ENCODE measurements around the gene DUOXA1.

The DUOXA1 gene

DNA sequence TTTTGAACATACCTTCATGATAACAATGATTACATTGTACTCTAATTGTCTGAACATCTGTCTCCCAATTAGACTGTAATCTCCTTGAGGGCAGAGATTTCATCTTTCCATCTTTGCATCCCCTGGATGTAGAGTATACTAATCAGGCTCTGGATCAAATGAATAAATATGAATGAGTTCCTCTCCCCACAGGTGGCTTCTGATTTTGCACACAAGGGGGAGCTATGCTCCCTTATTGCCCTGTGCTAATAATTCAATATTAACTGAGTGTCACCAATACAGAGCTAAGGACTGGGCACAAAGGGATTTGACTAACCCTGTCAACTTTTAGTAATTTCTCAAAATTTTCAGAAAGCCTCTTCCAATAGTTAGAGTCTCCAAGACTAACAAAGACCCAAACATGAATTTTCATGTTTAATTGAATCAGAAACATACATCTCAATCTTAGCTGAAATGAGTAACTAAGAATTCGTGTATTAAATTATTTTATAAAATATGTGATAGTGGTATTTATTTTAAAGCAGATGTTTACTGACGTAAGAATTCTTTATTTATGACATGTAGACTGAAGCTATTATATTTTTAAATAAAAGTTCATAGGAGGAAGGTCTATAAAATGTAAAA lies 3.0 kb downstream of the DUOXA1 start:
- H3K4me1 ChIP-seq (ENCODE audit: control insufficient read depth, insufficient read depth, low read length), result no peaks in the 10 kb centered on the region
- no peak overlapping the region for H3K4me3 ChIP-seq (ENCODE audit: low read depth, low read length)
- CTCF ChIA-PET, result interaction anchor here (0.5 to 2.5 kb wide), 19 partner anchors 8 to 681 kb away, joined by 3 to 14 read pairs (median 3); partner anchors contain the start of gene DUOXA2
- POLR2A ChIA-PET, result no interaction called here
- H3K9me3 ChIP-seq (ENCODE audit: control insufficient read depth, insufficient read depth, low read depth, low read length), result no peaks in the 10 kb centered on the region
- no peaks in the 10 kb centered on the region for H3K36me3 ChIP-seq (ENCODE audit: control insufficient read depth in 2 of 2, insufficient read depth in 1 of 2, low read length in 2 of 2)
- TF ChIP-seq ZNF654 (tag by site-specific recombination; IDR thresholded peaks at IDR 0.05; ENCODE audit: low read depth) (peak; percentile 43), SCRT1 (tag by site-specific recombination; IDR thresholded peaks at IDR 0.05; ENCODE audit: borderline replicate concordance) (peak; percentile 34; the same call in 1 of the 2 replicates), ZNF555 (tag by site-specific recombination; conservative IDR thresholded peaks at IDR 0.05) (no peak), ZNF23 (tag by site-specific recombination; IDR thresholded peaks at IDR 0.05; ENCODE audit: borderline replicate concordance) (no peak), SCRT2 (tag by site-specific recombination; IDR thresholded peaks at IDR 0.05) (peak; percentile 43), ZIC2 (tag by site-specific recombination; IDR thresholded peaks at IDR 0.05) (no peak)
- TF ChIP-seq, protein P1, sequence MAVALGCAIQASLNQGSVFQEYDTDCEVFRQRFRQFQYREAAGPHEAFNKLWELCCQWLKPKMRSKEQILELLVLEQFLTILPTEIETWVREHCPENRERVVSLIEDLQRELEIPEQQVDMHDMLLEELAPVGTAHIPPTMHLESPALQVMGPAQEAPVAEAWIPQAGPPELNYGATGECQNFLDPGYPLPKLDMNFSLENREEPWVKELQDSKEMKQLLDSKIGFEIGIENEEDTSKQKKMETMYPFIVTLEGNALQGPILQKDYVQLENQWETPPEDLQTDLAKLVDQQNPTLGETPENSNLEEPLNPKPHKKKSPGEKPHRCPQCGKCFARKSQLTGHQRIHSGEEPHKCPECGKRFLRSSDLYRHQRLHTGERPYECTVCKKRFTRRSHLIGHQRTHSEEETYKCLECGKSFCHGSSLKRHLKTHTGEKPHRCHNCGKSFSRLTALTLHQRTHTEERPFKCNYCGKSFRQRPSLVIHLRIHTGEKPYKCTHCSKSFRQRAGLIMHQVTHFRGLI (tag by site-specific recombination; IDR thresholded peaks at IDR 0.05), result no peak
- TF ChIP-seq, protein P2, sequence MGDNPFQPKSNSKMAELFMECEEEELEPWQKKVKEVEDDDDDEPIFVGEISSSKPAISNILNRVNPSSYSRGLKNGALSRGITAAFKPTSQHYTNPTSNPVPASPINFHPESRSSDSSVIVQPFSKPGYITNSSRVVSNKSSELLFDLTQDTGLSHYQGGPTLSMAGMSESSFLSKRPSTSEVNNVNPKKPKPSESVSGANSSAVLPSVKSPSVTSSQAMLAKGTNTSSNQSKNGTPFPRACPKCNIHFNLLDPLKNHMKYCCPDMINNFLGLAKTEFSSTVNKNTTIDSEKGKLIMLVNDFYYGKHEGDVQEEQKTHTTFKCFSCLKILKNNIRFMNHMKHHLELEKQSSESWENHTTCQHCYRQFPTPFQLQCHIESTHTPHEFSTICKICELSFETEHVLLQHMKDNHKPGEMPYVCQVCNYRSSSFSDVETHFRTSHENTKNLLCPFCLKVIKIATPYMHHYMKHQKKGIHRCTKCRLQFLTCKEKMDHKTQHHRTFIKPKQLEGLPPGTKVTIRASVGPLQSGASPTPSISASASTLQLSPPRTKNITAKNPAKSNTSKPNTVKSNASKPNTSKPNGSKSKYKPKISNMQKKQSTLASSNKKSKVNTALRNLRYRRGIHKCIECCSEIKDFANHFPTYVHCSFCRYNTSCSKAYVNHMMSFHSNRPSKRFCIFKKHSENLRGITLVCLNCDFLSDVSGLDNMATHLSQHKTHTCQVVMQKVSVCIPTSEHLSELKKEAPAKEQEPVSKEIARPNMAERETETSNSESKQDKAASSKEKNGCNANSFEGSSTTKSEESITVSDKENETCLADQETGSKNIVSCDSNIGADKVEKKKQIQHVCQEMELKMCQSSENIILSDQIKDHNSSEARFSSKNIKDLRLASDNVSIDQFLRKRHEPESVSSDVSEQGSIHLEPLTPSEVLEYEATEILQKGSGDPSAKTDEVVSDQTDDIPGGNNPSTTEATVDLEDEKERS (tag by site-specific recombination; IDR thresholded peaks at IDR 0.05), result no peak
- H3K27ac ChIP-seq (ENCODE audit: extremely low read depth, low read depth, low read length), result no peak overlapping the region

DNA sequence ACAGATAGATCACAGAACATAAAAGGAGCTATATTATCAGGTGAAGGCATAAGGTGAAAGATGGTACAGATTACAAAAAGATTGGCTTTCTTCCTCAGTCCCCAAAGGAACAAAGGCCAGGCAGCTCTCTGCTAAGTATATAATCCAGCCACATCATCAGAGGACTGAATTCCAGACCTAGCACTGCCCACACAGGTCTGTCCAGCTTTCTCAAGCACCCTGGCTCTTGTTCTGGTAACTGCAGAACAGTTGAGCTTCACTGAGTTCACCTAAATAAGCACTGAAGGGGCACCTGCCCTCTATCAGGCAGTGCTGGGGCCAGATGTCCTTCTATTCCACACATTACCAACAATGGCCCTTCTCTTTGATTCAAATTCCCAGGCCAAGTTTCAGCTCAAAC lies 6.3 kb downstream of the DUOXA1 start:
- ChIA-PET CTCF (interaction anchor here (0.9 kb wide), 1 partner anchor 10 kb away, joined by 4 read pairs; no protein-coding TSS in a partner anchor), POLR2A (no interaction called here)
- Histone ChIP-seq H3K27ac (ENCODE audit: extremely low read depth, low read depth, low read length) (no peak overlapping the region), H3K9me3 (ENCODE audit: control insufficient read depth, insufficient read depth, low read depth, low read length) (no peaks in the 10 kb centered on the region), H3K4me1 (ENCODE audit: control insufficient read depth, insufficient read depth, low read length) (no peaks in the 10 kb centered on the region), H3K36me3 (ENCODE audit: control insufficient read depth in 2 of 2, insufficient read depth in 1 of 2, low read length in 2 of 2) (no peaks in the 10 kb centered on the region), H3K4me3 (ENCODE audit: low read depth, low read length) (no peak overlapping the region)
- TF ChIP-seq ZNF37A (tag by site-specific recombination; IDR thresholded peaks at IDR 0.05) (no peak), ZNF239 (tag by site-specific recombination; IDR thresholded peaks at IDR 0.05) (no peak), ZNF701 (tag by site-specific recombination; IDR thresholded peaks at IDR 0.05) (no peak), ZNF792 (tag by site-specific recombination; IDR thresholded peaks at IDR 0.05) (no peak), ZNF350 (tag by site-specific recombination; IDR thresholded peaks at IDR 0.05) (no peak), ZNF10 (tag by site-specific recombination; IDR thresholded peaks at IDR 0.05) (no peak), ZNF596 (tag by site-specific recombination; IDR thresholded peaks at IDR 0.05) (no peak)
- TF ChIP-seq, protein P3, sequence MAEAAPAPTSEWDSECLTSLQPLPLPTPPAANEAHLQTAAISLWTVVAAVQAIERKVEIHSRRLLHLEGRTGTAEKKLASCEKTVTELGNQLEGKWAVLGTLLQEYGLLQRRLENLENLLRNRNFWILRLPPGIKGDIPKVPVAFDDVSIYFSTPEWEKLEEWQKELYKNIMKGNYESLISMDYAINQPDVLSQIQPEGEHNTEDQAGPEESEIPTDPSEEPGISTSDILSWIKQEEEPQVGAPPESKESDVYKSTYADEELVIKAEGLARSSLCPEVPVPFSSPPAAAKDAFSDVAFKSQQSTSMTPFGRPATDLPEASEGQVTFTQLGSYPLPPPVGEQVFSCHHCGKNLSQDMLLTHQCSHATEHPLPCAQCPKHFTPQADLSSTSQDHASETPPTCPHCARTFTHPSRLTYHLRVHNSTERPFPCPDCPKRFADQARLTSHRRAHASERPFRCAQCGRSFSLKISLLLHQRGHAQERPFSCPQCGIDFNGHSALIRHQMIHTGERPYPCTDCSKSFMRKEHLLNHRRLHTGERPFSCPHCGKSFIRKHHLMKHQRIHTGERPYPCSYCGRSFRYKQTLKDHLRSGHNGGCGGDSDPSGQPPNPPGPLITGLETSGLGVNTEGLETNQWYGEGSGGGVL (tag by site-specific recombination; IDR thresholded peaks at IDR 0.05), result no peak
- TF ChIP-seq, protein P4, sequence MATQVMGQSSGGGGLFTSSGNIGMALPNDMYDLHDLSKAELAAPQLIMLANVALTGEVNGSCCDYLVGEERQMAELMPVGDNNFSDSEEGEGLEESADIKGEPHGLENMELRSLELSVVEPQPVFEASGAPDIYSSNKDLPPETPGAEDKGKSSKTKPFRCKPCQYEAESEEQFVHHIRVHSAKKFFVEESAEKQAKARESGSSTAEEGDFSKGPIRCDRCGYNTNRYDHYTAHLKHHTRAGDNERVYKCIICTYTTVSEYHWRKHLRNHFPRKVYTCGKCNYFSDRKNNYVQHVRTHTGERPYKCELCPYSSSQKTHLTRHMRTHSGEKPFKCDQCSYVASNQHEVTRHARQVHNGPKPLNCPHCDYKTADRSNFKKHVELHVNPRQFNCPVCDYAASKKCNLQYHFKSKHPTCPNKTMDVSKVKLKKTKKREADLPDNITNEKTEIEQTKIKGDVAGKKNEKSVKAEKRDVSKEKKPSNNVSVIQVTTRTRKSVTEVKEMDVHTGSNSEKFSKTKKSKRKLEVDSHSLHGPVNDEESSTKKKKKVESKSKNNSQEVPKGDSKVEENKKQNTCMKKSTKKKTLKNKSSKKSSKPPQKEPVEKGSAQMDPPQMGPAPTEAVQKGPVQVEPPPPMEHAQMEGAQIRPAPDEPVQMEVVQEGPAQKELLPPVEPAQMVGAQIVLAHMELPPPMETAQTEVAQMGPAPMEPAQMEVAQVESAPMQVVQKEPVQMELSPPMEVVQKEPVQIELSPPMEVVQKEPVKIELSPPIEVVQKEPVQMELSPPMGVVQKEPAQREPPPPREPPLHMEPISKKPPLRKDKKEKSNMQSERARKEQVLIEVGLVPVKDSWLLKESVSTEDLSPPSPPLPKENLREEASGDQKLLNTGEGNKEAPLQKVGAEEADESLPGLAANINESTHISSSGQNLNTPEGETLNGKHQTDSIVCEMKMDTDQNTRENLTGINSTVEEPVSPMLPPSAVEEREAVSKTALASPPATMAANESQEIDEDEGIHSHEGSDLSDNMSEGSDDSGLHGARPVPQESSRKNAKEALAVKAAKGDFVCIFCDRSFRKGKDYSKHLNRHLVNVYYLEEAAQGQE (tag by site-specific recombination; IDR thresholded peaks at IDR 0.05), result no peak

Measured in HEK293 (cell line).